IPS-NIHi7 (cell line): ENCODE measurements around the gene SLC45A3.

Experiments used
- DNase-seq: peaks from one replicate; pipeline ENCODE4 v3.0.0; 2012; ENCODE audit warnings: mixed read lengths; ENCODE audit errors: extremely low spot score

Gene SLC45A3

DNA sequence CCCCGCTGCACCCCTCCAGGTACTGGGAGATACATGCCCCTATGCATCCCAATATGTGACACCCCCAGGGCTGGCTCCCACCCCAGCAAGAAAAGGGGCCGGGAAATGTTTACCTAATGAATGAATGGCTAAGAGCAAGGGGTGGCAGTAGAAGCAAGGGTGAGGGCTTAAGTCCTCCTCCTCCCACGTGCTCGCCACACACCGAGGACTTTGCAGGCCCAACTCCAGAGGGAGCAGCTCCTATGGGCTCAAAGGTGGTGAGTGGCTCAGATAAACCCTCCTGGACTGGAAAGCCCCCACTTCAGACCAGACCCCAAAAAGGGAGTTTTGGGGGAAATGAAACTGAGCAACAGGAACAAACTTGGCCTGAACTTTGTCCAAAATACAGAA, 11.4 kb downstream of the SLC45A3 start:
- DNase-seq: no peak

DNA sequence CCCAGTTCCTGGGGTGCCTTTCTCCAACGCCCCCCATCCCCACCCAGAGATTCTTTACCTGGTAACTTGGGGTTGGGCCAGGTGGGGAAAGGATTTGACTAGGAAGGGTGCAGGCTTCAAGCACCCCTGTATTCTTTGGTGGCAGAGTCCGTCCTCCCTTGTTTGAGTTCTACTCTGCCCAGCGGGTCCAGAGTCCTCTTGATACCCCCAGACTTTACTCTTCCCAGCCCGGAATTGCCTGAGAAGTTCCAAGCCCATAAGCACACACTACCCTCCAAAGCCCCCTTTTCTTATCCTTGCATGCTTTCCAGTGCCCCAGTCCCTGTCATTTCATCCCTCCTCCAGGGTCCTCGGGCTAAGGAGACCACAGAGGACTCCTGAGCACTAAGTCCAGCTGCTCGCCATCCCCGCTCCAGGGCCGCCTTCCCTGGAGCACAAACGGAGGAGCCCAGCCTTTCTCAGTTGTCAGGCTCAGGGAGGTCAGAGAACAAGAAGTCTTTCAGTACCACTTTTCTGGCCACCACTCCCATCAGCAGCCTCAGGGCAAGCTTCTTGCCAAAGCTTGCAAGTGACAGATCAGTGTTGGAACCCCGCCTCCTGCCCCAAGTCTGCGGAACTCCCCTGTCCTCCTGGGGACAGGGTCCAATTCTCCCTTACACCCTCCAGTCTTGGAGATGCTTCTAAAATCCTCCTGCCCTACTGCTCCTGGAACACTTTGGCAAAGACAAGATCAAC, 12.2 kb downstream of the SLC45A3 start:
- no peak for DNase-seq

DNA sequence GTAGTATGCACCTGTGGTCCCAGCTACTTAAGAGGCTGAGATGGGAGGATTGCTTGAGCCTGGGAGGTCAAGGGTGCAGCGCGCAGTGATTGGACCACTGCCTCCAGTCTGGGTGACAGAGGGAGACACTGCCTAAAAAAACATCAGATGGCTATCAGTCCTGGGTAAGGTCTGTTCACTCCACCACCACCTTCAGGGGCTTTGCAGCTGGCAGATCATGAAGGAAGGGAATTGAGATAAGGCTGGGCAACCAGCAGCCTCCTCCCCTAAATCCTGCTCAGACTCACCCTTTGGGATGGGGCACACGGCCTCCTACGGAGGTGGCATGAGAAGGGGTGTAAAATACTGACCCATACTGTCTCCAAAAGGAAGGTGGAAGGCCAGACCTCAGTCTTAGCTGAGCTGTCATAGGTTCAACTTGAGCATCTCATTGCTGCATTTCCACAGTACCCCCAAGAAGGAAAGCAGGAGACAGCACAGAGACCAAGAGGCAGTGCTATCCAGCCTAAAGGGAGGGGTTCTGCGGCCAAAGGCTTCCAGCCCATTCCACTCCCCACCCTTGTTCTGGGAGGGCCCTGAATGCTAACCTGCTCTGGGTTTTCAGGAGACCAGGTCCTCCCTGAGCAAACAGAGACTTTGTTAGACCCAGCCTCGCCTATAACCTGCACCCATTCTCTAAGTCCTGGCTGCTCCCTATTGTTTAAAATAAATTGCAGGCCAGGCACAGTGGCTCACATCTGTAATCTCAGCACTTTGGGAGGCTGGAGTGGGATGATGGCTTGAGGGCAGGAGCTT, 13.7 kb downstream of the SLC45A3 start:
- no peak for DNase-seq

DNA sequence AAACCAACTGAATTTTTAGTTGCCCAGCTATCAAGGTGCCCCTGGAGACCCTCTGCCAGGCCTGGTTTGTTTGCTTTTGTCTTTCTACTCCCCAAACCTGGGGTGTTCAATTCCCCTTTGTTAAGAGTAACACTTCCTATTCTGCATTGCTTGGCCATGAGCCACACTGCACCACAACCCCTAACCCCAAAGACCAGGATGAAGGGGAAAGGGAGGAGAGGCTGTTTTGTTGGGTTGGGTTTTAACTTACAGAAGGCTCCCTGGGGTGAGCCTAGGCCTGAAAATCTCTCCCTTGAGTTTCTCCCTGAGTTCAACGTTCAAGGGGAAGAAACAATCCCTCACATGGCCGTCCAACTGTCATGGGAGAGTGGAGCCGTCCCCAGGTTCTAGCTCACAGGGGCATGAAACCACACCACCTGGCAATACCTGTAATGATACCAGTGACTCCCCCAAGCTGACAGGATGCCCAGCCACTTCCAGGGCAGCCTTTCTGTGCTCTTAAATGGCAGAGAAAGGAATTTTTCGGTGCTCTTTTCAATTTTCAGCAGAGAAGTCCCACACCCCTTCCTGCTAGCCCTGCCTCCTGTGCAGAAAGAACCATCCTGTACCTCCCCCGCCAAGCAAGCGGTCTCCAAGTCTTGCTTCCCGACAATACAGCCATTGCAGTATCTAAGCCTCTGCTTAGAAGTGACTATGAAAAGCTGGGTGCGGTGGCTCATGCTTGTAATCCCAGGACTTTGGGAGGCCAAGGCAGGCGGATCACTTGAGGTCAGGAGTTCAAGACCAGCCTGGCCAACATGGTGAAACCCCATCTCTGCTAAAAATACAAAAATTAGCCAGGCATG, 14.9 kb downstream of the SLC45A3 start:
- DNase-seq: no peak

DNA sequence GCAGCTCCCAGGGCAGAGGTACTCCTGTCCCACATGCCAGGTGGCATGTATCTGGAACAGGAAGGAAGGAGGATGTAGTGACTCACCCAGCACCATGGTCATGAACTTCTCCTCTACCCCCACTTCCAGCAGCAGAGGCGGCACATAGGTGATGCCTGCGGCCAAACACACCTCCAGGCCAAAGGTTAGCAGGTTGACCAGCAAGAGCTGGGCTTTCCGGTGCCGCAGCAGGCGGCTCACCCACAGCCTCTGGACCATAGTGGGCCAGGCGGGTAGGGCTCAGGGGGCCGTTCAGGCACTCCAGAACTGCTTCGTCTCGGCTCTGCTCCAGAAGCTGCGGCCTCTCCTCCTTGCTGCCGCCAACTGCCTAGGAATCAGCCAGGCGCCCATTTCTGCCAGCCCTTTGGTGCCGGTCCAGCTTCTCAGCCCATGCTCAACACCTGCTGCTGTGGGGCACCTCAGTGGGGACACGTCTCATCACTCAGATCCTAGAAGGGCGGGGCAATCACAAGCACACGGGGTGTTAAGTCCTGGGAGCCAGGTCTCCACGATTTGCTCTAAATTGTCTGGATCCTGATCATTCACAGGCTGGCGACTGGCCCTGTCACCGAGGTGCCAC, 15.8 kb downstream of the SLC45A3 start:
- DNase-seq: no peak

DNA sequence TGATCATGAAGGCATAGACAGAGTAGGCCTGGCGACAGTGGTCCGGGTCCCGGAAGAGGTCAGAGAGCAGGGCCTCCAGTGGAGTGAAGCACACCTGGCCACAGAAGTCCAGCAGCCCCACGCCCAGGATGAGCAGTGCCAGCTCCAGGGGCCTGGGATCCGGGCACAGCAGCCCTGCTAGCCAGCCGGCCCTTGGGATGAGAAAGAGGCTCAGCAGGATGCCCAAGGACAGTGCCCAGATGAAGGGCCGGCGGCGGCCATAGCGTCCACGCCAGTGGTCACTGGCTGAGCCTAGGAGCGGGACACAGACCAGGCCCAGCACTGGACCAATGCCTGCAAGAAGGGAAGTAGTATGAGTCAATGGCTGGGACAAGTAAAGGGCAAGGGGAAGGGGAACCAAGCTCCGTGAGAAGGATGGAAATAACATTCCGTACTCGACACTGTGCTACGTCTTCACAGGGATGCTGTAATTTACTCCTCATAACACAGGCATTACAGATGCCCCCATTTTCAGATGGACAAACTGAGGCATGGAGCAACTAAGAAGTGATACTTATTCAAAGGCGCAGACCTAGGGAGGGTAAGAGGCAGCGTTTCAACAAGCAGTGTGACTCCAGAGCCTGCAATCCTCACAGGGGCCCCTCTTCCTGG, 16.9 kb downstream of the SLC45A3 start:
- no peak for DNase-seq

DNA sequence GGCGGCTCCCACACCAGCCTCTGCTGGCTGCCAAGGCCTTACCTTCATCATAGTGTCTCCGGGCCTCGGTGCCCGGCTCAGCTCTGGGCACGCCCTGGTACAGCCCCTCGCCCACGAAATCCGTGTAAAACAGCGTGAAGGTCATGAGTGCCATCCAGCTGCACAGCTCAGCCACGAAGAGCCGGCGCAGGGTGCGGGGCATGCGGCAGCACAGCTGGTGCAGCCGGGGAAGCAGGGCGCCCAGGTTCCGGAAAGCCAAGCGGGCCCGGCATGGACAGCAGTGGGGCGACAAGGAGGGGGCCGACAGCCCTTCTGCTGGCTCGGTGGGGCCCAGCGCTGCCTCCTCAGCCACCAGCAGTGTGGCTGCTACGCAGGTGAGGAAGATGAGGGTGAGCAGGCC, 17.5 kb downstream of the SLC45A3 start:
- DNase-seq: no peak

DNA sequence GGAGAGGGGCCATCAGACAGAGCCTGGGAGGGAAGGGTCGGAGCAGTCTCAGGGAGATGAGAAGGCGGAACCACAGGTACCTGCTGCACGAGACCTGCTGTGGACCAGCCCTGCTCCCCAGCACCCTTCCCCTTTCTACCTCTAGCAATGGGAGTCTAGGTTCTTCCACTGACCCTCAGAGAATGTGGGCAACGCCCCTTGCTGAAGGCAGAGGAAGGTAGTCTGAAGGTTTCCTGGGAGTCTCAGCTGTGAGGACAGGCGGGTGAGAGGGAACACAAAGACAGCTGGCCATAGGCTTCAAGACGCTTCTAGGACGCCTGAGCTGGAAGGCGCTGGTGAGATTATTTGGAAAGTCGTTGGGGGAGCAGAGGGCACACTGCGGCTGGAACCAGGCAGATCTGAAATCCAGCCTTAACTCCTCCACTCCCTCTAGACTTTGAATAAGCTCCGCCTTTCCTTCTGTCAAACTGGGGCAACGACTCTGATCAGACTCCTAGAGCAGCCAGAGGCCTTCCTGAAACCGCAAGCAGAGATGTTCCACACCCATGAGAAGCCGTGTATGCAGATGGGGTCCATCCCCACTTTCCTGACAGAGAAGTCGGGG, 18.1 kb downstream of the SLC45A3 start:
- no peak for DNase-seq

DNA sequence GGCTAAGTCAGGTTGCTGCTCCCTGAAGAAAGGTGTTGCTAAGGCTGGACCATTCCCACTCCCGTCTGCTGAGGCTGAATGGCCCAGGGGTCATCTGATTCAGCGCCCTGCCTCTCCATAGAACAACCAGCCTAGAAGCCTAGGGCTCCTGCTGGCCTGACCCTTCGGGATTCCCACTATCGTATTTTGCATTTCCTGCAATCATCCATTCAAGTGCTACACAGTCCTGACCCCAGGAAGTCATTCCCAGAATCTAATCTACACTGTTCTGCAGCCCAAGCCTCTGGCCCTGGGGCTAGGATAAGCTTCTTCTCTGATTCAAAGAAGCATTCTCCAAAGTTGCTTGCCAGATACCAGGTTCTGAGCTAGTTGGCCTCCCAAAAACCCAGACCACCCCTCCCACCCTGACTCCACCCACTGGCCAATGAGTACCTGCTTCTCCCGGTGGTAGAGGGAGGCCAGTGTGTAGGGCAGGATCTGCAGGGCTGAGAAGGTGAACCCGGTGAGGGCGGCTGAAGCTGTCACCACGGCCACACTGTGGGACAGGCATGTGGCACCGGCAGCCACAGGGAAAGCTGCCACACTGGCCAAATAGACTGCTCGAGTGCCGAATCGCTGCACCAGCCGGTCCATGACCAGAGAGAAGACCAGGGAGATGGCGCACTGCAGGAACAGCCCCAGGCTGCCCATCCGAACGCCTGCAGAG, 18.7 kb downstream of the SLC45A3 start:
- DNase-seq: no peak

DNA sequence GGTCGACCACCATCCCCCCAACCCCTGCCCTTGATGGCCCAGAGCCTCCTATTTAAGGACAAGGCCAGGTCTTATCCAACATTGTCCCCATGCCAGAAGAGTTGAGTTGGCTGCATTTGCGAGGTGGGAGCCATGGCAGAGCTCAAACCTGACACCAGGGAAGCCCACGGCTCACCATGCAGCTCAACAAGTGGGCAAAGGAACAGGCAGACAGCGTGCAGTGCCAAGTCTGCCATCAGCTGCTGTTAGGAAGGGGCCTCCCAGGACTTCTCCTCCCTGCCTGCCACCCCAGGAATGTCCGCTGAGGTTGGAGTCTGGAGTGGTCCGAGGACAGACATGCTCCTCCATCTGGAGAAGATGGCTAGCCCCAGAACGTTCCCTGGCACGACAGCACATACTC, 19.9 kb downstream of the SLC45A3 start:
- DNase-seq: no peak

DNA sequence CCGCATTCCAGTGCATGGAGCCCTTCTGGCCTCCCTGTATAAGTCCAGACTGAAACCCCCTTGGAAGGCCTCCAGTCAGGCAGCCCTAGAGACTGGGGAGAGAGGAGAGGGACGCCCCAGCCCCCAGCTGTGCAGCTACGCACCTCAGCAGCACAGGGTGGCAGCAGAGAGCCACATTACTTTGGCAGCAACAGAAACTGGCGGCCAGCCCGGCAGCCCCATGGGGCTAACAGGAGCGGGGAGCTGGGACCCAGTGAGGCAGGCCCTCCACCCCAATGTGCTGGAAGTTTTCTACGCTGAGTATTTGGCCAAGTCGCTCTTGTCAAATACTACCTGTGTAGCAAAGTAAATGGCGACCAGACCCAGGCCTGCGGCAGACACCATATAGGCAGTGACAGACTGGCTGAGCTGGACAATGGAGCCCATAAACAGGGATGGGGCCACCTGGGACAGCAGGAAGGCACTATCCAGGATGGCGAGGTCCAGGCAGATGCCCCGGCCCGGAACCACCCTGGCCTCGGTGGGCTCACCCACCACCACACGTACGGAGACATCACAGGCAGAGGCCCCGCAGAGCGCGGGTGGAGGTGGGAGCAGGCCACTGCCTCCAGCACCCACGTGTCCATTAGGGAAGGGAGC, 21.2 kb downstream of the SLC45A3 start:
- peak; percentile 90 for DNase-seq

DNA sequence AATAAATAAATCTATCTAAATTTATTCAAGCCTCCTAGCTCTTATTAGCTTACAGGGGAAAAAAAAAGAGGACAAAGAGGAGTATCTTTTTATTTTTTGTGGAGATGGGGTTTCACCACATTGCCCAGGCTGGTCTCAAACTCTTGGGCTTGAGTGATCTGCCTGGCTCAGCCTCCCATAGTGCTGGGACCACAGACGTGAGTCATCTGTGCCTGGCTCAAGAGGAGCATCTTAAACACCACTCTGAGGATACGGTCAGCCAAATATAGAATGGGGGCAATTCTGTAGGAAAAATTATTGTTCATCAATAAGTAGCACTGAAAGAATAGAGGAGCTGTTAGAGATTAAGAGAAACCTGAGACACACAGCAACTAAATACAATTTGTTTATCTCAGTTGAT, 24.1 kb downstream of the SLC45A3 start:
- no peak for DNase-seq

DNA sequence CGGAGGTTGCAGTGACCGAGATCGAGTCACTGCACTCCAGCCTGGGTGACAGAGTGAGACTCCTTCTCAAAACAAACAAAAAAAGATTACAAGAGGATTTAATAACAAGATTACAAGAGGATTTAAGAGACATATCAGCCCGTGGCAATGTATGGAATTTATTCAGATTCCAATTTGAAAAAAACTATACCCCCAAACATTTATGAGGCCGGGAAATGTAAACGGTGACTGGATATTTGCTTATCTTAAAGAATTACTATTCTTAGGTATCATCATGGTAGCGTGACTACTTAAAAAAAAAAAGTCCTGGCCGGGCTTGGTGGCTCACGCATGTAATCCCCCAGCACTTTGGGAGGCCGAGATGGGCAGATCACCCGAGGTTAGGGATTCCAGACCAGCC, 27.3 kb downstream of the SLC45A3 start:
- DNase-seq: no peak

DNA sequence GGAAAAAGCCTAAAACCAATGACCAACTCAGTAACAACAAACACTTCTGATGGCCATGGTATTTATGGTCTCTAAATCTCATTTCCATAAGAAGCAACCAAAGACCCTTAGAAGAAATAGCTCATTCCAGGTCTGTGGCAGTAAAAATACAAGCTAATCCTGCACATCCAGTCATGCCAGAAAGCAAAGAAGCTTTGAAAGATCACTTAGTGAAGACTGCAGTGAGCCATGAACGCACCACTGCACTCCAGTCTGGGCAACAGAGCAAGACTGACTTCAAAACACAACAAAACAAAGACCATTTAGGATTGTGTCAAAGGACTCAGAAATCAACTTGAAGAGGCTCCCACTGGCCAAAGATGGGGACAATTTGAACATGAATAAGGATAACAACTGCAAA, 30.1 kb downstream of the SLC45A3 start:
- no peak for DNase-seq

DNA sequence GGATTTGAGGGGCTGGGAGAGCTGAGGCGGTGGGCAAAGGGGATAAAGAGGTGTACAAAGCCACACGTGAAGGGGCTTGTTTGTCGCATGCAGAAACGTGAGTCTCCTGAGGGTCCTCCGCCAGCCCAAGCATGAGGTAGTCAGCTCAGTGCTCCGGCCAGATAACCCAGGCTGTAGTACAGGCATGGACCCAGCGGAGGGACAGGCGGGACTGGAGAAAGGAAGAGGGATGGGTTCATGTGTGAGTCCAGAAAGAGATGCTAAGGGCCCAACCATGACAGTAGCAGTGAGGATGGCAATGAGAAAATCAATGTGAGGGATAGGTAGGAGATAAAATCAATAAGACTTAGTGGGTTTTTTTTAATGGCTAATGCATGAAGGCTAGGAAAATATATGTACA, 34.8 kb downstream of the SLC45A3 start:
- peak; percentile 25 for DNase-seq

DNA sequence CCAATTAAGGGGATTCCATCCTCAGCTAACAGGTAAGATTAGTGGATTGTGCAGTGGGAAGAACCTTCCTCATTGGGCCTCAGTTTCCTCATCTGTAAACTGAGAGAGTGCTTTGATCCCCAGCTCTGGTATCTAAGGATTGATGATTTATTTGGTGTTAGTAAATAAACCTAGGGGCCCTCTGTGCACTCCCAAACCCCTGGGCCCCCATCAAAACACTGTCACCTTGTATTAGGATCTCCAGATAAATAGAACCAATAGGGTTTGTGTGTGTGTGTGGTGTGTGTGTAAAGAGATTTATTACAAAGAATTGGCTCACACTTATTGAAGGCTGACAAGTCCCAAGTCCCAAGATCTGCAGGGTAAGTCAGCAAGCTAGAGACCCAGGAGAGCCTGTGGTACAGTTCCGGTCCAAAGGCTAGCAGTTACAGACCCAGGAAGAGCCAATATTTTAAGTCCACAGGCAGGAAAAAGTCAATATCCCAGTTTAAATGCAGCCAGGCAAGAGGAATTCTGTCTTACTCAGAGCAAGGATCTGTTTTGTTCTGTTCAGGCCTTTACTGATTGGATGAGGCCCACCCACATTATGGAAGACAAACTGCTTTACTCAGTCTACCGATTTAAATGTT, 37.5 kb downstream of the SLC45A3 start:
- no peak for DNase-seq

DNA sequence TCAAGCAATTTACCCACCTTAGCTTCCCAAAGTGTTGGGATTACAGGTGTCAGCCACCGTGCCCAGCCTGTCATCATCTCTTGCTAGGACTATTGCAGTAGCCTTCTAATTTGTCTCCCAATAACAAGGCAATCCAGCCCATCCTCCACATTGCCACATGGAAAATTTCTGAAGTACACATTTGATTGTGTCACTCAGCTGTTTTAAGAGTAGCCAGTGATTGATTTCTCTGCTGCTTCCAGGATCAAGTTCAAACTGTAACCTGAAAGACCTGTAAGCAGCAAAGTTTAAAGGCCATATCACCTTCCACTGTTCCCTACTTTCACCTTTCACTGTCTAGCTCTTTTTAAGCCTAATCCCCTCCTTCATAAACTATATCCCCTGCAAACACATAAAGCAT, 40.7 kb downstream of the SLC45A3 start:
- DNase-seq: no peak

DNA sequence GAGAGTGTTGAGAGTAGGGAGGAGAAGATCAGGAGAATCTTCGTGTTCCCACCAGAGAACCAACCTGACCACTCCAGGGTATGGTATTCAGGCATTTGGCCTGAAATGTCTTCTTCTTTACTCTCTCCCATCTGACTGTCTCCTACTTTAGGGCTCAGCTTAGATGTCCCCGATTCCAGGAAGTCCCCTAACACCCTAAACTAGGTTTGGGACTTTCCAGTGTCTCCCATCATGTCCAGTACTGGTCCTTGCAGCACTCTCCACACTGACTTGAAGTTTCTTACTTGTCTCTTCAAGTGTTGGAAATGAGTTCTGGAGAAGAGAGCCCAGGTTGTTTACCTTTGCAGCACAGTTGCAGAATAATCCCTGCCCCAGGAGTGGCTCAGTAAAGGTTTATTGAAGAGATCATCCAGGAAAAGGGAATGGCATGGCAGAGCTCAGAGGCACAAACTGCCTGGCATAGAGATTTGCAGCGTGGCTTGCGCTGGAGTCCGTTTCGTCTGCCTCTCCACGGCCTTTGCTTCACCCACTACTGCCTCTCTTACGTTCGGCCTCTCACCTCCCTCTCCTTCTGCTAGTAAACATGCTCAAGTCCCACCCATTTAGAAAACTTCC, 42.3 kb downstream of the SLC45A3 start:
- DNase-seq: no peak

DNA sequence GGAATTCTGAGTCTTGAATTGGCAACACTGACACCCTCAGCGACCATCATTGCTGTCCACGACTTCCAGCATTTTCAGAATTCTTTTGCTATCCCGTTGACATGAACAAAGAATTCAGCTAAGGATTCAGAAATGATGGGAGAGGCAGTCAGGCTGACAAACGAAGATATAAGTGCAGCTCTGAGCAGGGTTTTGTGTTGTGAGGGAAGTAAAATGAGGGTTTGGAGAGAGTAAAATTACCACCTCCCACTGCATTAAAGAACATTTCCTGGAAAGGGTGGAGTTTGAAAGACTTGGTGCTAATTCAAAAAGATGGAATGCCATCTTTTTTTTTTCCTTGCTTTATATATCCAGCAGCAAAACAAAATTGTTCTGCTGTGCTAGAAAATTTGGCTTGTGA, 43.6 kb downstream of the SLC45A3 start:
- DNase-seq: no peak
